ENCODE results near the gene DDX39B. TPM values are rescaled to one million over a fixed set of nuclear protein-coding genes. Genes with fewer than 3 reads are reported as not detected.
A peak's percentile ranks its signal among the peaks of the same experiment; 100 is the strongest.
"Not testable (repeated sequence)": the region's sequence is repeated elsewhere in the genome, so short reads cannot be mapped to it uniquely, and the experiment has no call there.

DDX39B gene
- total and polyA plus RNA-seq, 12 donors: 155 to 969 (median 298) TPM

DNA sequence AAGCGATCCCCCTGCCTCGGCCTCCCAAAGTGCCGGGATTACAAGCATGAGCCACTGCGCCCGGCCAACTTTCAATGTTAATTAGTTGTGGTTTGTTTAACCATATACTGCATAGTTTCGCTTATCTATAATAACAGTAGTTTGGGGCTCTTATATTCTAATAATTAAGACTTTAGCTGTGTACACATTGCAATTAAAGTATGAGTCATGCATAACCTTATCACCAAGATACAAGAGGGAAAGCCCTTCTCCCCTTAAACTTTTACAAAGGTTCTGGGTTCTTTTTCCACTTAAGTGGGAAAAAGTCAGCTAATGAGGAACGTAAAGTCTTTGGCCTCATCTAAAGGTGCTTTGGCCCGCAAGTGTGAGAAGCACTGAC lies 16.3 kb downstream of the DDX39B start:
- WGBS, 4 donors: 75 to 80% (median 77%) methylated on average over 8 of the region's 8 CpGs
- peak in 1 of 7 donors; percentile 1 for DNase-seq
- Histone ChIP-seq H3K27me3 (no peaks in the 10 kb centered on the region), H3K36me3 (replicated peaks in 1 of 2) (peaks cover 0 to 8% of the 10 kb centered on the region in 2 donors), H3K4me1 (replicated peaks in 1 of 2) (peaks cover 0 to 4% of the 10 kb centered on the region in 2 donors), H3K27ac (peak overlapping the region in 1 of 5 donors; percentile 49), H3K4me3 (no peak overlapping the region), H3K9me3 (replicated peaks in 1 of 3) (no peaks in the 10 kb centered on the region)
- TF ChIP-seq POLR2A (IDR thresholded peaks at IDR 0.05) (no peak), CTCF (IDR thresholded peaks at IDR 0.05) (no peak)
- intact Hi-C loops (cut with DNase I): no loop called here

DNA sequence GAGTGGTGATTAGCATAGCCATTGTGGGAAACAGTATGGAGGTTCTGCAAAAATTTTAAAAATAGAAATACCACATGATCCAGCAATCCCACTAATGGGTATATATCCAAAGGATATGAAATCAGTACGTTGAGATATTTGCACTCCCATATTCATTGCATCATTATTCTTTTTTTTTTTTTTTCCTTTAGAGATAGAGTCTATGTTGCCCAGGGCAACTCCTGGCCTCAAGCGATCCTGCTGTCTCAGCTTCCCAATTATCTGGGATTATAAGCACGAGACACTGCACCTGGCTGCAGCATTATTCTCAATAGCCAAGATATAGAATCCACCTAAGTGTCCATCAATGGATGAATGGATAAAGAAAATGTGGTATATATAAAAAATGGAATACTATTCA lies 20.0 kb downstream of the DDX39B start:
- H3K36me3 ChIP-seq (replicated peaks in 1 of 2): no peaks in the 10 kb centered on the region
- peaks cover 0 to 4% of the 10 kb centered on the region in 2 donors for H3K4me1 ChIP-seq (replicated peaks in 1 of 2)
- H3K27me3 ChIP-seq: no peaks in the 10 kb centered on the region
- TF ChIP-seq CTCF (IDR thresholded peaks at IDR 0.05) (no peak), POLR2A (IDR thresholded peaks at IDR 0.05) (no peak)
- no peaks in the 10 kb centered on the region for H3K9me3 ChIP-seq (replicated peaks in 1 of 3)
- no peak overlapping the region for H3K27ac ChIP-seq
- 78 to 90% (median 88%) methylated on average over 3 of the region's 3 CpGs for WGBS, 4 donors
- H3K4me3 ChIP-seq: no peak overlapping the region
- DNase-seq: peak in 1 of 7 donors; percentile 4
- intact Hi-C loops (cut with DNase I): no loop called here

- WGBS, 4 donors: 49 to 72% (median 53%) methylated on average over 4 to 5 of the region's 5 CpGs
Observed at GRCh38 chr6:31513456-31514165, 28.2 kb downstream of the DDX39B start.

GRCh38 chr6:31510007-31510406 lies 31.8 kb downstream of the DDX39B start:
- TF ChIP-seq CTCF (IDR thresholded peaks at IDR 0.05): no peak
- no peak for TF ChIP-seq POLR2A (IDR thresholded peaks at IDR 0.05)
- DNase-seq: no peak
- Histone ChIP-seq H3K36me3 (replicated peaks in 1 of 2) (no peaks in the 10 kb centered on the region), H3K4me1 (replicated peaks in 1 of 2) (no peaks in the 10 kb centered on the region), H3K9me3 (replicated peaks in 1 of 3) (no peaks in the 10 kb centered on the region), H3K27ac (no peak overlapping the region), H3K27me3 (no peaks in the 10 kb centered on the region), H3K4me3 (no peak overlapping the region)
- intact Hi-C loops (cut with DNase I): no loop called here
- 77 to 81% (median 79%) methylated on average over 3 to 4 of the region's 4 CpGs for WGBS, 4 donors

More at GRCh38 chr6:31513456-31514165, 28.2 kb downstream of the DDX39B start:
- intact Hi-C loops (cut with DNase I): no loop called here
- TF ChIP-seq CTCF (IDR thresholded peaks at IDR 0.05) (no peak), POLR2A (IDR thresholded peaks at IDR 0.05) (no peak)
- H3K4me1 ChIP-seq (replicated peaks in 1 of 2): no peaks in the 10 kb centered on the region
- H3K36me3 ChIP-seq (replicated peaks in 1 of 2): no peaks in the 10 kb centered on the region
- H3K27me3 ChIP-seq: no peaks in the 10 kb centered on the region
- H3K4me3 ChIP-seq: no peak overlapping the region
- H3K9me3 ChIP-seq (replicated peaks in 1 of 3): no peaks in the 10 kb centered on the region
- peak in 3 of 7 donors; percentile 31 to 54 (median 42) for DNase-seq
- no peak overlapping the region for H3K27ac ChIP-seq

DNA sequence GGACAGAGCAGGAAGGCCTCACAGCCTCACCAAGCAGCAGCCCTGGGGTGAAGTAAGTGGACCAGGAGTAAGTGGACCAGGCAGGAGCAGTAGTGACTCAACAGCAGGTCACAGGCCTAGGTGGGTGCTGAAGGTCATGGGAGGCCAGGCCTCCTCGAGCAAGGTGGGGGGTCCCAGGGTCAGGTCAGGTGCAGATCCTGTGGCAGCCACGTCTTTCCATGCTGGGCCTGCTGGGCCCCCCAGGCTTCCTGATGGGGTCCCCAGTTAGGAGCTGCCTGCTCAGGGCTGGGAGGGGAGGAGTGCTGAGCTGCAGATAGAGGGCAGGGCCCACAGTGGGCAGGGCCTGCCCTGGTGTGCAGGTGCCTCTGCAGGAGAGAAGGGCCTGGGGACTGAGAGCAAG lies 32.8 kb downstream of the DDX39B start:
- intact Hi-C loops (cut with DNase I); H3K4me1 ChIP-seq (replicated peaks in 1 of 2); H3K27ac ChIP-seq; H3K27me3 ChIP-seq; H3K36me3 ChIP-seq (replicated peaks in 1 of 2); DNase-seq; H3K9me3 ChIP-seq (replicated peaks in 1 of 3); H3K4me3 ChIP-seq: not testable (repeated sequence)
- 33 to 40% (median 38%) methylated on average over 2 of the region's 2 CpGs; no CpG with 5 or more reads in 1 of the 4 donors for WGBS, 4 donors
